DMS153 treated with DMSO at 0.1 percent for 48 hours (cell line): ENCODE measurements around the gene PGAM2.

ENCODE experiments used
- DNase-seq: peaks from one replicate; lab custom pipeline; 2025; ENCODE audit not compliant: unreplicated experiment; lab: John Stamatoyannopoulos, UW

Gene PGAM2

DNA sequence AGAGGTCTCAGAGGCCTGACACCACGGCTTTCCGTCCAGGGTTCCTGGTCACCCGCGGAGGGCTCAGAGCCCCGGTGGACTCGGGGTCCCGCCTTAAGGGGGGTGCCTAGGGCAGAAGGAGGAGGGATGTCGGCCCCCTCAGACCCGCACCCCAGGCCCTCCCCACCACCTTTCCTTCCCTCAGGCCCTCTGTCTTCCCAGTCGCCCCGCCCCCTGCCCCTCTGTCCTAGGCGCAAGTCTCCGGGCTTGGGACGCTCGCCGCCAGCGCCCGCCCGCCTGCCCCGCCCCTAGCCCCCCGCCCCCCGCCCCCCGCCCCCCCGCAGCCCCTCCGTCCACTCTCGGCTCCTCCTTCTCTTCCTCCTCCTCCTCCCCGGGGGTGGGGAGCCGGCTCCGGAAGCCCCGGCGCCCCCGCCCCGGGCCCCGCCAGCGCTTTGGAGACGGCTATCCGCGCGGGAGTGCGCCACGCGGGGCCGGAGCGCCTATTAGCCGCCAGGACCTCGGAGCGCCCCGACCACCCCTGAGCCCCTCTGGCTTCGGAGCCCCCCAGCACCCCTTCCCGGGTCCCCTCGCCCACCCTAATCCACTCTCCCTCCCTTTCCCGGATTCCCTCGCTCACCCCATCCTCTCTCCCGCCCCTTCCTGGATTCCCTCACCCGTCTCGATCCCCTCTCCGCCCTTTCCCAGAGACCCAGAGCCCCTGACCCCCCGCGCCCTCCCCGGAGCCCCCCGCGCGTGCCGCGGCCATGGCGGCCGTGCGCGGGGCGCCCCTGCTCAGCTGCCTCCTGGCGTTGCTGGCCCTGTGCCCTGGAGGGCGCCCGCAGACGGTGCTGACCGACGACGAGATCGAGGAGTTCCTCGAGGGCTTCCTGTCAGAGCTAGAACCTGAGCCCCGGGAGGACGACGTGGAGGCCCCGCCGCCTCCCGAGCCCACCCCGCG lies 38.8 kb upstream of the PGAM2 start, which contains the start of gene AEBP1:
AEBP1 (plus strand) TSS at position 423 of the 937 bp plus-strand sequence; CDS start at position 744, 321 bp downstream.
- no peak for DNase-seq

DNA sequence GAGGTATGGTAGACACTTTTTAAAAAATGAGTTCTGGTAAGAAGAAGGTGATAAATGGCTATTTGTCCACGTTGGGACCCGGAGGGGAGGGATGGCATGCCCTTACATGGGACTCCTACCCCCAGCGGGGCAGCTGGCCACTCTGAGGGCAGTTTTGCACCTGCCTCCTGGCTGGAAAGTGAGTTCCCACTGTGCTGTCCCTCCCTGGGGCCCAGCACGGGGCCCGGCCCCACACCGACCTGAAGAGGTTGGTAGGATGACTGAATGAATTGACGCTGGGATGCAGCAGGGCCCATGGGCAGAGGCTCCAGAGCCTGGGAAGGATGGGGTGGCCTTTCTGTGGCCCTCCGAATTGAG lies 38.2 kb upstream of the PGAM2 start:
- no peak for DNase-seq

DNA sequence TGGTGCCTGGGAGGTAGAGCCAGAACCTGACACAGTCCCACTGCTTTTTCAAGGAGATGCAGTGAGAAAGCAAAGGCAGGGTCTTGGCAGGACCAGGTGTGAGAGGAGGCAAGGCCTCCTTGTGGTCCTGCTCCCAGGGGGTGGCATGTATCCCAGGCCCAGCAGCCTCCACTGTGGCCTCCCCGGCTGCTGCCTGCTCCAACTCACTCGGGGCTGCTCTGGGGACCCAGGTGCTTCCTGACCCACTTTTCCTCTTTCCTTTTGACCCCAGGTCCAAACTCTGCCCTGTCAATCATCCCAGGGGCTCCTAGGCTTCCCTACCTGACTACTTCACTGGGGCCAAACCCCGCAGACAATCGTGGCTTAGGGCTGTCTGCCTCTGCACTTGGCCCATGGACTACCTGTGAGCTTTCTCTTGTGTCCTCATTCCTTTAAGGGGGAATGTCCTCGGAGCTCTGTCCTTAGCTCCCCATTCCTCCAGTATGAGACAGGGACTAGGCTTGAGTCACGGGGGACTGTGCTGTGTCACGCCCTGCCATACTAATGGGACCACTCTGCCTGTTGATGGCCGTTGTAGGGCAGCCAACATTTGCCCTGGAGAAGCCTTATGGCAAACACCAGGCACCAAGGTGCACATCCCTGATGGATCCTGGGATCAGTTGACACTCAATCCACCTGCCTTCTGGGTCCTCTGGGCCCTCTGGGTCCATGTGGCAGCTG lies 37.6 kb upstream of the PGAM2 start:
- no peak for DNase-seq

DNA sequence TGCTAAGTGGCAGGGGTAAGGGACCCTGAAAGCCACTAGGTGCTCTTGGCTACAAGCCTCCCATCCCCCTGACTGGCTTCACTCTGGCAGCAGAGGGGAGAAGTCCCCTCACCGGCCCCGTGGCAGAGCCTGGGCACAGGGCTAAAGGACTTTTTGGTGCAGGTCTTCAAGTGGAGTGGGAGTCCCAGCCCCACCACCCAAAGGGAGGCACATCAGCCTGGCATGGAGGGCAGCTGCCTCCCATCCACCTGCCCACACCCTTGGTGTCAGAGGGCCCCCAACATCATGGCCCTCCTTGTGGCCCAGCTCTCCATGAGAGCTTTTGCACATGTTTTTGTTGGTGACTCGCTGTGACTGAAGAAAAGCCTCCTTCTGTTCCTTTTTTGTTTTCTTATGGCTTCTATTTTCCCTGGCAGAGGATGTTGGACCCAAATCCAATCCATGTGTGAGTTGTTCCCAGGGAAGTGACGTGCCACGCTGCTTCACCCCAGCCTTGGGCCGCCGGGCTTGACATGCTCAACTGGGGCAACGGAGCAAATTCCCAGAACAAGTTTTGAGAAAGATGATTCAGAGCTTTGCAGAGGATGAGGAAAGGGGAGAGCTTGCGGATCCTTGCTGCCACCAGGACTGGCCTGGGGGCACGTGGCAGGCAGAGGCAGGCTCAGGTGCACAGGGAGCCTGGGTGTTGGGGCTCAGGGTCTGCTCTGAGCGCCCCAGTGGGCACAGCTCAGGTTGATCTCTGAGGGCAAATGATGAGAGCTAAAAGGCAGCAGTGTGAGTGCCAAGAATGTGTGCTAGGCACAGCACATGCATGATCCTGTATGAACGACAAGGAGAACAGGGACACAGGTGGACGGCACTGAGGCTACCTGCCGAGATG lies 36.8 kb upstream of the PGAM2 start:
- DNase-seq = no peak

DNA sequence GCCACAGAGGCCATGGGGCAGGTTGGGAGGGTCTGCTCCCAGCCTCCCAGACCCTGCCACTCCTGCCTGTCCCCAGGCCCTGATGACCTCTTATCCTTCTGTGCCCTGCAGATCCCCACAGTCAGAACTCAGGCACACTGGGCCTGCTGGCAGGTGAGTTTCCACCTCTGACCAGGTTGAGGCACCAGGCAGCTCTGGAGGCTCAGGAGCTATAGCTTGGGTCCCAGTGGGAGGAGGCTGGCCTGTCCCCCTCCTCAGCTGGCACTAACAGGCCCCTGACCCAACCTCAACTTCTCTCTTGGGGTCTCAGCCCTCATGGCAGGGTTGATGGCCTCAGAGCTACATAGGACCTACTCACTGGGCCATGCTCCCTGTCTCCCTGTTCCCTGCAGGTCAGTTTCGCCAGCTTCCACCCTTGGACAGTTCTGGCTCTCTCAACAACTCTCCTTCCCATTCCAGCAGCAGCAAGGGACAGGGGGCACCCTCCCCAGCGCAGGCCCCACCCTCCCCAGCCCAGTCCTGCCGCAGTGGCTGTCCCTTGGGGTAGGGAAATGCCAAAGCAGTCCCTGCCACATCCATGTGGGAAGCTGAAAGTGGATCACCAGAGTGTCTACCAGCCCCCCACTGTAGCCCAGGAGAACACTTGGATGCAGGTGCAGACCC lies 36.1 kb upstream of the PGAM2 start:
- DNase-seq = no peak

DNA sequence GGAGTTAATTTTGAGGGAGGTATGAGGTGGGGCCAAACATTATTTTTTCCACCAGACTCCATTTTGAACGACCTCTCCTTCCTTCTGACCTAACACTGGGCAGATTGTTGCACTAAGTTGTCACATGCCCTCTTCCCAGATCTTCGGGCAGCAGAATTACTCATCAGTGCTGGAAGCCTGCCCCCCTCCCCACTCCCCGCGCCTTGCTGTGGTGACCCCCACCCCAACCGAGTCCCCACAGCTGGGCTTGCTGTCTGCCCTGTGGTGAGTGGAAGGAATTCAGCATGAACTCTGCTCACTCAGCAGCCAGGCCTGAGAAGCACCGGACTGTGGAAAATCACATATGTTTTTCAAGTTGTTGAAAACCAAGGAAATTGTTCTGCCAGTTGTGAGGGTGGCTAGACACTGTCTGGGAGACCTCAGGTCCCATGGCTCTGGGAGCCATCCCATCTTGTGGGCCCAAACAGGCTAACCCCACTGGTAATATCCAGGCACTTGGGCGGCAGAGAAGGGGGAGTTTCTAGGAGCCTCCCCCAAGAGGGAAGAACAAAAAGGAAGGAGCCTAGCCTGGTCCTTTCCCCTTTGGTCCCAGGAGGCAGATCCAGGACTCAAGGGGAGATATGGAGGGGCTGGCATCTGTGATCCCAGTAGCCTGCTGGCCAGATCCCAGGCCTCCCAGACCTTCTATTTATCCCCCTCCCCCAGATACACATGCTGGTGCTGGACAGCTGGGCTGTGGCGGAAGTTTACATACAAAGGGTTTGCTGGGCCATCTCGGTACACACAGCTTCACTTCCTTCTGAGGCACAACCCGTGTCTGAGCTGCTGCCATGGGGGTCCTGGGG lies 35.3 kb upstream of the PGAM2 start:
- no peak for DNase-seq

DNA sequence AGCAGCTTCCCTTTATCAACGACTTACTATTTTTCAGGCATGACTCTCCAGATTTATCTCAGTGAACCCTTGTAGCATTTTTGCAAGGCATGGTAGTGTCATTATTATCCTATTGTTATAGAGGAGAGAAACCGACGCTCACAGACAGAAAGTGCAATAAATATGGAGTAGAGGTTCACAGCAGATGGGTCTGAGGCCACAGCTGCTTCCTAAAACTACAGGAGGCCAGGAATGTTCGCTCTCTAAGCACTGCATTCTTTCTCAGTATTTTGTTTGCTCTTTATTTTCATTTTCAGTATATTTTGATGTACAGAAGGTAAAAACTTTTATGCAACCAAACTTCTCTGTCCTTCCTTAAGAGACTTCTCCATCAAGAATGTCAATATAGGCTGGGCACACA lies 34.3 kb upstream of the PGAM2 start:
- no peak for DNase-seq

DNA sequence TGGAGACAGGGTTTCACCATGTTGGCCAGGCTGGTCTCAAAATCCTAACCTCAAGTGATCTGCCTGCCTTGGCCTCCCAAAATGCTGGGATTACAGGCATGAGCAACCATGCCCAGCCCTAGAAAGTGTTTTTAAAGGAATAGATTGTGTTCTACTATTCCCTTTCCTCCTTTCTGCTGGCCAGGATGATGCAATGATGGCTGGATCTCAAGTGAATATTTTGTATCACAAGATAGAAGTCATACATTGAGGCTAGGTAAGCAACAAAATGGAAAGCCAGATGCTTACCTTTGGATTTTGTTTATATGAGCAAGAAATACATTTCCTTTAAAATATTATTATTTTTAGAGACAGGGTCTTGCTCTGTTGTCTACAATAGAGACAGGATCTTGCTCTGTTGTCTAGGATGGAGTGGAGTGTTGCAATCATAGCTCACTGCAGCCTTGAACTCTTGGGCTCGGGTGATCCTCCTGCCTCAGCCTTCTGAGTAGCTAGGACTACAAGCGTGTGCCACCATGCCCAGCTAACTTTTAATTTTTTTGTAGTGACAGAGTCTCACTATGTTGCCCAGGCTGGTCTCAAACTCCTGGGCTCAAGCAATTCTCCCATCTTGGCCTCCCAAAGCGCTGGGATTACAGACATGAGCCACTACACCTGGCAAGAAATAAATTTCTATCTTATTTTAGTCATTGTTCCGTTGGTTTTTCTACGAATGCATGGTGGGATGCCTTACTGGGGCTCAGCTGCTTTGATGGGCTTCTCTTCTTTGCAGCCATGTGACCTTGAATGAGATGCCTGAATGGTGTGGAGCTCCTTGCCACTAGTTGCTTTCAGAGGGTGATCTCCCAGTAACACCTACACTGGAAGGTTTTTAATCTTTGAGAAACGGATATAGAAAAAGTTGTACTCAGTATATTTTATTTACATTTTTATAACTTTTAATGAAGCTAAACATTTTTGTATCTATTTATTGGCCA lies 33.0 kb upstream of the PGAM2 start:
- DNase-seq = no peak

DNA sequence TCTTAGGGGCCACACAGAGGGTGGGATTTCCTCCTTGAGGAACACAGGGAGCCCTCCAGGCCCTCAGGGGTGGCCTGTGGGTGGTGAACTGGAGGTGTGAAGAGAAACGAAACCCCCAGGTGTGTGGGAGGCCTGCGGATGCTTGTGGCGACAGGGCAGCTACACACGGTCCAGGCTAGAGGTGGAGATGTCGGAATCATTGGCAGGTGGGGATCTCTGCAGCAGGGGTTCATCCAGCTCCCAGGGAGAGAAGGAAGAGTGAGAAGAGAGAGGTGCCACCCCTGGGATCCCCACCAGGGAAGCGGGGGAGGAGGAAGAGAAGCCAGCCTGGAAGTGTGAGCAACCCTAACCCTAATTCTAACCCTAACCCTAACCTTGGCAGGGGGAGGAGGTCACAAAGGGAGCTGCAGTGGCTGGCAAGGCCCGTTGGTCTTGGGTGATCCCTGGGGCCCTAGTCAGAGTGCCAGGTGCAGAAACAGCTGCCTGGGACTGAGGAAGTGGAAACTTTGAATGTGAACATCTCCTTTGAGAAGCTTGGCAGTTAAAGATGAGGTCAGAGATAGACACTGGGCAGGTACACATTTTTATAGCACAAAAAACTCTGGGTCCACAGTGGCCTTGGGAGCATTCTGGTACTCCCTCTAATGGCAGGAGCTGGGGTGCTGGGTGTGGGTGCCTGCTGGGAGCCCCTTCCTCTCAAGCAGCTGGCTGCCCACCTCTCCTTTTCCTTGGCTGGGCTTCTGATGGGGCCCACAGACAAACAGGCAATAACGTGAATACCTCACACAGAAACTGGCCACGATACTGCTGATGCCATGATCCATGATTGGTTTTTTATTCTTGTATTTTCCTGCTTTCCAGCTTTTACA lies 31.9 kb upstream of the PGAM2 start:
- no peak for DNase-seq

DNA sequence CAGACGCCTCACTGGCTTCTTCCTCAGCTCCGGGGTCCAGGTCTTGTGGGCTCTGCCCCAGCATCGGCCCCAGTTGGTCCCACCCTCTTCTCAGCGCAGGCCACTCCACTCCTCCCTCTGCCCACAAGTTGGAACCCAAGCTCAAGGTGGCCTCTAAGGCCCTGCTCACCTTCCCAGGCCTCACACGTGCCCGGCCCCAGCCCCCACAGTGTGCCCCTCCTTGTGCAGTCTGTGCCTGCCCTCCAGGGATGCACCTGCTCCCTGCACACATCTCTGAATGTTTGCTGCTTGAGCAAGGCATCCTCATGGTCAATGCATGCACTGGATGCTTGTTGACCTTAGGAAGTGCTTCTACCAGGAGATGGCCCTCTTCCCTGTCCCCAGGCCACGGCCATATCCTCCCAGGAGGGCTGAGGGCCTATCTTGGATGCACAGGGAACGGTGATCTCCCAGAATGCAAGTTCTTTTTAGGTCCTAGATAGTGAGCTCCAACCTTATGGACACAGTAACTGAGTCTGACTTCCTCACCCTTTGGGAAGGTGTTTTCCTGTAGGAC lies 31.0 kb upstream of the PGAM2 start:
- DNase-seq = no peak

DNA sequence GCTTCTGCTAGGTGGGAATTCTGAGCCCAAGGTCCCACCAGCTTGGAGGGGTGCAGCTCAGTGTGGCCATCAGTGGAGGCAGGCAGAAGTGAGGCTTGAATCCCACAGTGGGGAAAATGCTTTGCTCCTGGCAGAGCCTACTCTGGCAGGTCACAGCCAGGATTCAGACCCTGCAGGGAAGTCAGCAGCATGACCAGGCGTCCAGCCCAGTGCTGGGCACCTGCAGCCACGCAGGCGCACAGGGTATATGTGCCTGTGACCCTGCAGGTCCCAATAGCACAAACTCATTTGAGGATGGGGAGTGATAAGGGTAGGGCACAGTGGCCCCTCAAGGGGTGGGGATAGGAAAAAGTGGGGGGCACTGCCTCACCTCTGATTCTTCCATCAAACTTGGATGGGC lies 30.4 kb upstream of the PGAM2 start:
- no peak for DNase-seq

DNA sequence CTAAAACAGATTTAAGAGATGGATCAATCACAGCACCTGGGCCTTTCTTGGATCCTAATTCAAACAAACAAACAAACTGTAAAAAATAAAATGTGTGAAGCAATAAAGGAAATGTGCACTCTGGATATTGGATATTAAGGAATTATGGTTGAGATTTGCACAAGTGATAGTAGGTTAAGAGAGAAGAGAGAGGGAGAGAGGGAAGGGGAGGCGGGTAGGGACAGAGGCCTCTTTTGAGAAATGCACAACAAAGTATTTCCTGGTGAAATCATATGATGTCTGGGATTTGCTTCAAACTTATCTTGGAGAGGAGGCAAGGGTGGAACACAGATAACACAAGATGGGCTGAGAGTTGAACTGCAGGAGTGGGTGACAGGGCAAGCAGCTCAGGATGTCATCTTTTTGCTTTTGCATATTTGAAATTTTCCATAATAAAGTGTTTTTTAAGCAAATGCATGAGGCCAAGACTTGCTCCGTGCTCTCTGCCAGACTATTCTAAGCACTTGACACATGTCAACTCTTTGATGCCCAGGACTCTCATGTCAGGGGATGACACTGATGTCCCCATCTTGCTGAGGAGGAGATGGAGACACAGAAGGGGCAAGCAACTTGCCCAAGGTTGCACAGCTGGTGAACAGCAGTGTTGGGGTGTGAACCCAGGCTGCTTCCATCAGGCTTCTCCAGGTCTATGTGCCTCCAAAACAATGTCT lies 29.7 kb upstream of the PGAM2 start:
- DNase-seq = no peak

DNA sequence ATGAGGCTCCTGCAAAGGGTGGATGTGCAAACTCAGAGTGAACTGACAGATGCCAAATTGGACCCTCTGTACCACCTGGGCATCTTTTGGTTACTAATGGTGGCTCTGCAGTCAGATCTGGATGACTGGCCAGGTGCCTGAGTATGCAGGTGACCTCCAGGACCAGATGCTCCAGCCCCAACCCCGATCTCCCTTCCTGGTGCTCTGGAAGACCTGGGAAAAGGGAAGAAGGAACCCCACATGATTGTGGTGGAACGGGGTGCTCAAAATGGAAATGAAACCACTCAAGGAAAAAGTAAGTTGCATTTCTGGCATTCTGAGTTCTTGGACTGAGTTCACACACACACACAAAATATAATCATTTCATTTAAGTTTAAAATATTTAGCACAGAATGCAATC lies 29.0 kb upstream of the PGAM2 start:
- DNase-seq = no peak

DNA sequence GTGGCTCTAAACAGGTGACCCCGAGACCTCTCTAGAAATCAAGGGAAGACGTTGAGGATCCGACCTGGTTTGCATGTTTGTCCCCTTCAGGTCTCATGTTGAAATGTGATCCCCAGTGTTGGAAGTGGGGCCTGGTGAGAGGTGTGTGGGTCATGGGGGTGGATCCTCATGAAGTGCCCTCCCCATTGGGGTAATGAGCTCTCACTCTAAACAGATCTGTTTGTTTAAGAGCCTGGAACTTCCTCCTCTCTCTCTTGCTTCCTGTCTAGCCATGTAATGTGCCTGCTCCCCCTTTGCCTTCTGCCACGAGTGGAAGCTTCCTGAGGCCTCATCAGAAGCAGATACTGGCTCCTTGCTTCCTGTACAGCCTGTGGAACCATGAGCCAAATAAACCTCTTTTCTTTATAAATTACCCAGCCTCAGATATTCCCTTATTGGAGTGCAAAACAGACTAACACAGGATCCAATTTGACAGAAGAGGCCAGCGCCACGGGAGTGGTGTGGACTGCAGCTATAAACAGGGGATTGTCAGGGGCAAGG lies 27.8 kb upstream of the PGAM2 start:
- DNase-seq = no peak

DNA sequence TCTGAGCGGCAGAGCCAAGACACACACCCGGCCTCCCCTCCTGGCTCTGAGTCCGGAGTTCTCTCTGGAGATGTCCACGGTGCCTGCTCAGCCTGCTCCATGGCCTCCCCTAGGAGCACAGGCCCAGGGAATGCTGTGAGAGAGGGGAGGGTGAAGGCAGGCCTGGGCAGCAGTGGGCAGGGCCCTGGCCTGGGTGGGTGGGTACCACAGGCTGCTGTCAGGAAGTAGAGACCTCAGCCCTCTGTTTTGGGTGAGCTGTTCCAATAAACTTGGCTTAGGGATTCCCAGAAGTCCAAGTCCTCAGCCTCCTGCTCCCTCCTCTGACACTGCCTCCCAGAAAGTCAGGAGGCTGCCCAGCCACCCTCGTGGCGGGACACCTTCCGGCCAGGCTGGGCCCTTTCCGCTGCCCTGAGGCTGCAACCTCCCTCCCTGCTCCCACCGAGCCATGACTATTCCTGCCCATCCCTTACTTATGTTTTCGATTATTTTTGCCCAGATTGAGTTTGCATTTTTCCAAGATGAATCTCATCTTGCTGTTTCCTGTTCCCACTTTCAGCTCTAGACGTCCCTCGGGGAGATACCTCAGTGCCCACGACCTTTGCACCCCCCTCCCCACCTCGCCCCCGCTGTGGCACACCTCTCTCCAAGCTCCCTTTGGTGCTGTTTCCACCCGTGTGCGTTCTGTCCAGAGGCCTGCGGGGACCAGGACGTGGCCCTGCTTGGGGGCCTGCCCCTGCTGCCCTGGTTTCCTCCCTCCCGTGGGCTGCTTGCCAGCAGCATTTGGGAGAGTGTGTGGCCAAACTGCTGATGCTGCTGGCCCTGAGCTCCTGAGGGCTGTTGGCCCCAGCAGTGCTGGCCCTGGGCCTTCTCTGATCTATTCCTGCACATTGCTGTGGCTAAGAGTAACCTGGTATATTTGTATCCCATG lies 22.8 kb upstream of the PGAM2 start:
- no peak for DNase-seq

DNA sequence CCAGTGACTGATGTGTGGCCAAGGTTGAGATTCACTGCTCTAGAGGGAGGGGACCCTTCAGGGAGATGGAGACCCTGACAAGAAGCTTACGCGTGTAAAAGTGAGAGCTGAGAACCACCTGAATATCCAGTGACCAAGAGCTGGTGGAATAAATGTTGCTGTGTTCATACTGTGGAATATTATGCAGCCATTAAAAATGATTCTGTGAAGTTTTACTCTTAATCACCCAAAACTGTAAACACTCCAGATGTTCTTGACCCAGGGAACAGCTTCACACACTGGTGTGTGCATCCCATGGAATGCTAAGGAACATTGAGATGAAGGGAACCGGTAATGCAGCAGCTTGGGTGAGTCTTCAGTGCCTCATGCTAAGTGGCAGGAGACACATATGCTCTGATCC lies 21.3 kb upstream of the PGAM2 start:
- DNase-seq = no peak
